ENCODE results near the gene PGP. TPM values are rescaled to one million over a fixed set of nuclear protein-coding genes. Genes with fewer than 3 reads are reported as not detected.

Gene PGP
- total RNA-seq, 1 experiment from 2014 or later = 32.6 TPM

DNA sequence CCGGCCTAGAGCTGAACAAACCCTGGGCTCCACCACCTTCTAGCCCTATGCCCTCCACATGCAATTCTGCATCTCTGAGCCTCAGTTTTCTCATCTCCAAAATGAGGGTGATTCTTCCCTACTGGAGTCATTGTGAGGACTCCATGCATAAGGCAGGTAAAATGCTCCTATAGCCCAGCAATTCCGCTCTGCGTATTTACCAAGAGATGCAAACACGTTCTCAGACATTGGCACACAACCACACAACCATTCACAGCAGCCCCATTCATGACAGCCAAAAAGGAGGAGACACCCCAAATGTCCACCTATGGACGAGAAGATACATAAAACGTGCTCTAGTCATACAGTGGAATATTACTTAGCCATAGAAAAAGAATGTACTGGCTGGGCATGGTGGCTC lies 14.3 kb downstream of the PGP start (continued):
- no peak for TF ChIP-seq SRF (IDR thresholded peaks at IDR 0.05; ENCODE audit: low read depth)
- TF ChIP-seq FOSL1 (IDR thresholded peaks at IDR 0.05; ENCODE audit: low read depth) = no peak
- no peak for TF ChIP-seq CTCF (IDR thresholded peaks at IDR 0.05 in 2 of 3, conservative IDR thresholded peaks at IDR 0.05 in 1 of 3; ENCODE audit: borderline replicate concordance in 1 of 3, insufficient read depth in 1 of 3, low read depth in 2 of 3, low read length in 2 of 3)
- TF ChIP-seq POLR2AphosphoS5 (IDR thresholded peaks at IDR 0.05; ENCODE audit: low read depth, low read length) = no peak

GRCh38 chr16:2199621-2200139 lies 15.0 kb downstream of the PGP start:
- no peak overlapping the region for H3K4me3 ChIP-seq (replicated peaks in 1 of 2; ENCODE audit: low read depth in 1 of 2, low read length in 2 of 2)
- no peak overlapping the region for H2AFZ ChIP-seq (ENCODE audit: low read depth, low read length, poor library complexity, severe bottlenecking)
- no peaks in the 10 kb centered on the region for H3K36me3 ChIP-seq (ENCODE audit: control insufficient read depth in 1 of 2, insufficient read depth in 2 of 2, low read length in 2 of 2)
- intact Hi-C loops (cut with micrococcal nuclease) = loop anchor here (10.0 kb wide), 1 partner anchor 305 kb away; no protein-coding TSS in a partner anchor
- H3K4me2 ChIP-seq (ENCODE audit: low read length) = no peak overlapping the region
- H3K79me2 ChIP-seq (ENCODE audit: insufficient read depth, low read length) = no peaks in the 10 kb centered on the region
- BruUV-seq (replicated peaks) = no TSS peak
- no peaks in the 10 kb centered on the region for H3K9me2 ChIP-seq (ENCODE audit: insufficient read depth)
- H3K4me1 ChIP-seq (ENCODE audit: control insufficient read depth in 1 of 2, insufficient read depth in 2 of 2, low read length in 2 of 2) = peaks cover 8 to 17% of the 10 kb centered on the region in 2 experiments
- no peaks in the 10 kb centered on the region for H3K27me3 ChIP-seq (ENCODE audit: insufficient read depth, low read length)
- no peaks in the 10 kb centered on the region for H3K9me3 ChIP-seq (ENCODE audit: control insufficient read depth in 1 of 2, insufficient read depth in 1 of 2, low read depth in 1 of 2, low read length in 2 of 2)
- no peaks in the 10 kb centered on the region for H4K20me1 ChIP-seq (ENCODE audit: insufficient read depth)
- RAD21 ChIA-PET (ENCODE audit: low non-redundant PET in 1 of 2, low total read pairs in 2 of 2, uncharacterized antibody in 2 of 2, unreplicated experiment in 2 of 2) = no interaction called here
- POLR2A ChIA-PET = no interaction called here
- H3K27ac ChIP-seq (ENCODE audit: low read depth, low read length) = no peak overlapping the region
- DNase-seq (ENCODE audit: low read depth, low spot score) (no peak), ATAC-seq (no peak)
- H3K9ac ChIP-seq (ENCODE audit: low read length) = no peak overlapping the region
- CTCF ChIA-PET = no interaction called here
- no peak for TF ChIP-seq ZNF274 (IDR thresholded peaks at IDR 0.05; ENCODE audit: low read depth, low read length)
- TF ChIP-seq ZBTB33 (IDR thresholded peaks at IDR 0.05; ENCODE audit: extremely low read depth, insufficient replicate concordance, low read length) = no peak
- no peak for TF ChIP-seq CEBPB (IDR thresholded peaks at IDR 0.05; ENCODE audit: low read depth)
- no peak for TF ChIP-seq RAD21 (IDR thresholded peaks at IDR 0.05; ENCODE audit: low read depth)
- no peak for TF ChIP-seq SRF (IDR thresholded peaks at IDR 0.05; ENCODE audit: low read depth)
- TF ChIP-seq TCF7L2 (IDR thresholded peaks at IDR 0.05; ENCODE audit: borderline replicate concordance, extremely low read depth, insufficient read depth, insufficient read length) = no peak
- TF ChIP-seq EGR1 (IDR thresholded peaks at IDR 0.05; ENCODE audit: low read depth) = no peak
- no peak for TF ChIP-seq POLR2A (IDR thresholded peaks at IDR 0.05; ENCODE audit: borderline replicate concordance, extremely low read depth, insufficient read depth, insufficient read length)
- no peak for TF ChIP-seq ZFX (IDR thresholded peaks at IDR 0.05)
- TF ChIP-seq CBX3 (IDR thresholded peaks at IDR 0.05; ENCODE audit: low read depth) = no peak
- TF ChIP-seq CTCF (IDR thresholded peaks at IDR 0.05 in 2 of 3, conservative IDR thresholded peaks at IDR 0.05 in 1 of 3; ENCODE audit: borderline replicate concordance in 1 of 3, insufficient read depth in 1 of 3, low read depth in 2 of 3, low read length in 2 of 3) = no peak
- TF ChIP-seq YY1 (IDR thresholded peaks at IDR 0.05; ENCODE audit: extremely low read depth, insufficient replicate concordance, low read depth, low read length) = no peak
